ENCODE results near the gene PPP1R12A. TPM values are rescaled to one million over a fixed set of nuclear protein-coding genes. Genes with fewer than 3 reads are reported as not detected.

Gene PPP1R12A
- total and polyA plus RNA-seq, 8 donors: 62.9 to 137 (median 117) TPM

DNA sequence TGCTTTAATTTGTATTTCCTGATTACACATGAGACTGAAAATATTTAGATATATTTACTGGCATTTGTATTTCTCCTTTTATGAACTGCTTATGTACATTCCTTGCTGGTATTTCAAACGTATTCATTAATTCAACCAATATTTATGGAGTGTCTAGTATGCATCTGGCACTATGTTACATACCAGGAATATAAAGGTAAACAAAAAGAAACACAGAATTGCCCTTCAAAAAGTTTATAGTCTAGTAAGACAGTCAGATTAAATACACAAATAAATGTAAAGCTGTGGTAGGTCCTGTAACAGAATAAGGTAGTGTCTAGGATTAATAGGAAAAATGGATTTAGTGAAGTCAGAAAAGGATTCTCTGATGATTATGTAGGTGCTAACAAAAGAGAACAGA is 87.5 kb downstream of the PPP1R12A start:
- DNase-seq (no peak), ATAC-seq (no peak)
- Histone ChIP-seq H3K27ac (peak overlapping the region in 1 of 2 donors; percentile 14), H3K36me3 (peaks cover 0 to 30% of the 10 kb centered on the region in 2 donors), H3K4me3 (no peak overlapping the region), H3K4me1 (peaks cover 5 to 29% of the 10 kb centered on the region in 2 donors), H3K27me3 (no peaks in the 10 kb centered on the region), H3K9me3 (peaks cover 0 to 5% of the 10 kb centered on the region in 2 donors)
- TF ChIP-seq, protein P1, sequence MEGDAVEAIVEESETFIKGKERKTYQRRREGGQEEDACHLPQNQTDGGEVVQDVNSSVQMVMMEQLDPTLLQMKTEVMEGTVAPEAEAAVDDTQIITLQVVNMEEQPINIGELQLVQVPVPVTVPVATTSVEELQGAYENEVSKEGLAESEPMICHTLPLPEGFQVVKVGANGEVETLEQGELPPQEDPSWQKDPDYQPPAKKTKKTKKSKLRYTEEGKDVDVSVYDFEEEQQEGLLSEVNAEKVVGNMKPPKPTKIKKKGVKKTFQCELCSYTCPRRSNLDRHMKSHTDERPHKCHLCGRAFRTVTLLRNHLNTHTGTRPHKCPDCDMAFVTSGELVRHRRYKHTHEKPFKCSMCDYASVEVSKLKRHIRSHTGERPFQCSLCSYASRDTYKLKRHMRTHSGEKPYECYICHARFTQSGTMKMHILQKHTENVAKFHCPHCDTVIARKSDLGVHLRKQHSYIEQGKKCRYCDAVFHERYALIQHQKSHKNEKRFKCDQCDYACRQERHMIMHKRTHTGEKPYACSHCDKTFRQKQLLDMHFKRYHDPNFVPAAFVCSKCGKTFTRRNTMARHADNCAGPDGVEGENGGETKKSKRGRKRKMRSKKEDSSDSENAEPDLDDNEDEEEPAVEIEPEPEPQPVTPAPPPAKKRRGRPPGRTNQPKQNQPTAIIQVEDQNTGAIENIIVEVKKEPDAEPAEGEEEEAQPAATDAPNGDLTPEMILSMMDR (IDR thresholded peaks at IDR 0.05): no peak
- intact Hi-C loops (cut with DNase I): no loop called here

DNA sequence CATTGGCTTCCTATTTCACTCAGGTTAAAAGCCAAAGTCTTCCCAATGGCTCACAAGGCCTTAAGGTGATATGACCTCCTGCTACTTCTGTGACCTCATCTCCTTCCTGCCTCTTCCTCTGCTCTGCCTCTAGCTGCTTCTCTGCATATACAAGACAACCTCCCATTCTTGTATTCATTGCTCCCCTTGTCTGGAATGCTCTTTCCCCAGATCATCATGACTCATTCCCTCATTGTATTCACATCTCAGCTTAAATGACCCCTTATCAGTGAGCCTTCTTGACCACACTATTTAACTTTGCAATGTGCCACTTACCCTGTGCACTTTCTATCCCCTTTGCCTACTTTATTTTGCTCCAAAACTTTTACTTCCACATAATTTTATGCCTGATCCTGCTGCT is 90.2 kb downstream of the PPP1R12A start:
- H3K4me3 ChIP-seq: no peak overlapping the region
- DNase-seq: no peak
- intact Hi-C loops (cut with DNase I): no loop called here
- H3K27me3 ChIP-seq: no peaks in the 10 kb centered on the region
- H3K27ac ChIP-seq: no peak overlapping the region
- no peaks in the 10 kb centered on the region for H3K9me3 ChIP-seq
- peak; percentile 24 for ATAC-seq
- TF ChIP-seq, protein P1 (IDR thresholded peaks at IDR 0.05): no peak
- H3K36me3 ChIP-seq: peaks cover 0 to 30% of the 10 kb centered on the region in 2 donors
- H3K4me1 ChIP-seq: peaks cover 5 to 34% of the 10 kb centered on the region in 2 donors

DNA sequence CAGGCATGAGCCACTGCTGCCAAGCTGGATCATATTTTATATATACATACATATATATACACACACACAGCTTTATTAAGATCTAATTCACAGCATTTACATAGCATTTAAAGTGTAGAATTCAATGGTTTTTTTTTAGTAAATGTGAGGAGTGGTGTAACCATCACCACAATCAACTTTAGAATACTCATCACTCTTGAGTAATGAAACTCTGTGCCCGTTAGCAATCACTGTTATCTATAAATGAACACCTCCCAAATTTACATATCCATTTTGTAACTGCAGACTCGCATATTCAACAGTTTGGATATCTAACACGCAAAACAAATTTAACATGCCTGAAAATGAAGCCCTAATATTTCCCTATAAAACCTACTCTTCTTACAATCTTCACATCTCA is 90.9 kb downstream of the PPP1R12A start:
- peak overlapping the region in 1 of 2 donors; percentile 29 for H3K27ac ChIP-seq
- peaks cover 0 to 36% of the 10 kb centered on the region in 2 donors for H3K36me3 ChIP-seq
- H3K27me3 ChIP-seq: no peaks in the 10 kb centered on the region
- DNase-seq: no peak
- TF ChIP-seq, protein P1 (IDR thresholded peaks at IDR 0.05): no peak
- peaks cover 5 to 27% of the 10 kb centered on the region in 2 donors for H3K4me1 ChIP-seq
- intact Hi-C loops (cut with DNase I): no loop called here
- H3K4me3 ChIP-seq: no peak overlapping the region
- peaks cover 0 to 6% of the 10 kb centered on the region in 2 donors for H3K9me3 ChIP-seq
- no peak for ATAC-seq

DNA sequence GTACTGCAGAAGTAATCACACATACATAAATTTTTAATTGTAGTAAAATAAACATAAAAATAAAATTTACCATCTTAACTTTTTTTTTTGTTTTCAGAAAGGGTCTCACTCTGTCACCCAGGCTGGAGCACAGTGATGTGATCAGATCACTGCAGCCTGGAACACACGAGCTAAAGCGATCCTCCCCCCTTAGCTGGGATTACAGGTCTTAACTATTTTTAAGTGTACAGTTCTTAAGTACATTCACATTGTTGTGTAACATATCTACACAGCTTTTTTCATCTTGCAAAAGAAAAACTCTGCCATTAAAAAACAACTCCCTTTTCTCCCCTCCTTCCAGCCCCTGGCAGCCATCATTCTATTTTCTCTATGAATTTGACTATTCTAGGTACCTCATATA is 92.3 kb downstream of the PPP1R12A start:
- Histone ChIP-seq H3K27me3 (no peaks in the 10 kb centered on the region), H3K4me1 (peaks cover 0 to 18% of the 10 kb centered on the region in 2 donors), H3K4me3 (no peak overlapping the region), H3K27ac (no peak overlapping the region), H3K9me3 (peaks cover 0 to 15% of the 10 kb centered on the region in 2 donors), H3K36me3 (peaks cover 0 to 48% of the 10 kb centered on the region in 2 donors)
- peak; percentile 47 for ATAC-seq
- intact Hi-C loops (cut with DNase I): no loop called here
- TF ChIP-seq, protein P1 (IDR thresholded peaks at IDR 0.05): no peak
- no peak for DNase-seq

DNA sequence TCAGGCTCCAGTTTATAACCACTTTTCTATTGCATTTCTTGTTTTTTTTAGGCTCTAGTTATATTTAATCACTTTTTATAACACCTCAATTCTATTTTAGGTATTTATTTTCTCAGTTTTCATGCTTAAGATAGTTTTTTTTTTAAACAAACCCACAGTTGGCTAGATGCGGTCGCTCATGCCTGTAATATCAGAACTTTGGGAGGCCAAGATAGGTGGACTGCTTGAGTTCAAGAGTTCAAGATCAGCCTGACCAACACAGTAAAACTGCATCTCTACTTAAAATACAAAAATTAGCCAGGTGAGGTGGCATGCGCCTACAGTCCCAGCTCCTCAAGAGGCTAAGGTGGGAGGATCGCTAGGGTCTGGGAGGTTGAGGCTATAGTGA is 93.0 kb downstream of the PPP1R12A start:
- TF ChIP-seq, protein P1 (IDR thresholded peaks at IDR 0.05): no peak
- no peak for DNase-seq
- Histone ChIP-seq H3K9me3 (peaks cover 0 to 15% of the 10 kb centered on the region in 2 donors), H3K4me3 (no peak overlapping the region), H3K4me1 (peaks cover 0 to 11% of the 10 kb centered on the region in 2 donors), H3K27ac (peak overlapping the region in 1 of 2 donors; percentile 49), H3K36me3 (peaks cover 0 to 48% of the 10 kb centered on the region in 2 donors), H3K27me3 (no peaks in the 10 kb centered on the region)
- intact Hi-C loops (cut with DNase I): no loop called here
- ATAC-seq: peak; percentile 50

Data from left lung (tissue), 10 donors.